Stimulated activated CD8-positive, alpha-beta memory T cell treated with anti-CD3 and anti-CD28 coated beads, Interleukin-4, amount 100 ng/mL, for 24 hours (primary cell): Measurements from ENCODE around the gene MFAP3L.

Source experiments
- DNase-seq: peaks from one replicate; pipeline ENCODE4 v3.0.0-alpha.2; 2020; ENCODE audit warnings: low read depth

Gene MFAP3L

DNA sequence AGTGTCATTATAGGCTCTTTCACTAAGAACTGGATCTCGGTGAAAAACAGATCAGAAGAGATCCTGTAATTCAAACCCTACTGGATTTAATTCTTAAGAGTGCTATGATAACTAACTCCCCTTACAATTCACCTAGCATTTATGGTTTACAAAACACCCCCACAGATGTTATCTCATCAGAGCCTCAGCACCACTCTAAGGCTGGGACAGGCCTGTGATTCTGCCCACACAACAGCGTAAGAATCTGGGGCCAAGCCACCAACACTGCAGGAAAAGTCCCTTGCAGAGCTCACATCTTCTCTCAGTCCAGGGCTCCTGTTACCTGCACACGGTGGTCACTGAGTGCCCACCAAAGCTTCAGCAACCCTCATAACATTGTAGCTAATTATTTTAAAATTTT, 8.9 kb downstream of the MFAP3L start:
- DNase-seq = no peak

DNA sequence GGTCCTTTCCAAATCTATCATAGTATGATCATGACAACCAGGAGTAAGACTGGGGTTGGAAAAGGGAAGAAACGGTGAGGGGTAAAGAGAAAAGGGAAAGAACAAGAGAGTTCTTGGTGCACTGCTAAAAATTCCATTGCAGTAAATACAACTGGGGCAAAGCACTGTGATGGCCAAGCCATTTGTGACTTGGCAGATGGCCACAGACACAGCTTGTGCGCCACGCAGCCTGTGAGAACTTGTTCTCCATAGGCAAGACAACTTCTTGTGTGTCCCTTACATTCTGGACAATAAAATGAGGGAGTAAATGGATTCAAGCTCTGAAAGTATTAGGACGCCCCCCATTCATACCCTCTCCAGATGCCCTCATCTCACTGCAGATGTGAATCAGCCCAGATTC, 10.9 kb downstream of the MFAP3L start:
- no peak for DNase-seq

DNA sequence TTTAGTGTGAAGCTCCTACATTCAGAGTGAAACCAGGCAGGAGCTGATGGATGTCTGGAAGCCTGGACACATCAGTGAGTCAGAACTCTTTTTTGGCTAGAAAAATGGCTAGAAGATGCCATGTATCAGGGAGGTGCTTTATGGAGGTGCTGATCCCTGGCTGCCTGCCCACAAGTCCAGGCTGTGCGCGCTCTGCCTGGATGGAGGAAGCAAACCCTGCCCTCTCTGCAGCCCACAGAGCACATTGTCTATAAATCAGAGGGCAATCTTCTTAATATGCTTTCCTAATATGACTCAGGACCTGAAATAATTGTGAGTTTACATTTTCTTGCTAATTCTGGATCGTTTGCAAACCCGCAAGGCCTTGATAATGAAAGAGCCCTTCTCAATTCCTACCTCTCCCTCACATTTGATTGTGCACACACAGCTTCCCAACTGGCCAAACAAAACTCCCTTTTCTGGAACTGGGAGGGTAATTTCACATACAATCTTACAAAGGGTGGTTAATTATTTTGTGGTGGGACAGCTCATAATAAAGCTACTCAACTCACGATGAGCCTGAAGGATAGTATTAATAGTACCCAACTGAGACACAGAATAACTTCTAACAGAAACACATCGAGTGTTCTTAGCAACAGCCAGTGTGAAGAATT, 11.7 kb downstream of the MFAP3L start:
- DNase-seq = no peak

DNA sequence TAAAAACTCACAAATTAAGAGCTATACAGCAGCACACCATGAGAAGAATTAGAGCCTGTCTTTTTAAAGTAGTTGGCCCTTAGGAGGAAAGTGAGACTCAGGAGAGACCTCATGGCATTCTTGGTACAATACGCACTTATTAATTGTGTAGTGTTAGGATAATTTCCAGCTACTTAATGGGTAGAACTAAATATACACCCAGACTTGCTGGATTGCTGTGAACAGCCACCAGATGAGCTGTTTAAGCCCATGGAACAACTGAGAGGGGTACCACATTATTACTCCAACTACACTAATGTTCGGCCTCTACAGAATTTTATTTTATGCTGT, 13.6 kb downstream of the MFAP3L start:
- no peak for DNase-seq

GRCh38 chr4:170011921-170012628, 14.1 kb downstream of the MFAP3L start:
- no peak for DNase-seq

GRCh38 chr4:170009291-170009690, 16.9 kb downstream of the MFAP3L start:
- no peak for DNase-seq

DNA sequence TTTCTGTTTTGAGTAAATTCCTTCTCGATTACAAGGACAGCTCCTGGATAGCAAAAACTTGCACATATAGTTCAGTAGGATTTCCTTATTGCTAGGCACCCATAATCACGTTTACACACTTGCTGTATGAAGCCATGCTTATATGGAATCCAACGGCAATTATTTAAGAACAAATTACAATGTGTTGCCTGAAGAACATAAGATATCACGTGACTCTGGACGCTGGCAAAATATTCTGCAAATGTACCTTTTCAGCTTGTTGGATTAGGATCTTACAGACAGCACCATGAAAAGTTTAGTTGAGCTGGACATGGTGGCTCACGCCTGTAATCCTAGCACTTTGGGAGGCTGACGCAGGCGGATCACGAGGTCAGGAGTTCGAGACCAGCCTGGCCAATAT, 17.4 kb downstream of the MFAP3L start:
- no peak for DNase-seq

GRCh38 chr4:170008371-170008770, 17.8 kb downstream of the MFAP3L start:
- no peak for DNase-seq

GRCh38 chr4:170007113-170007512, 19.1 kb downstream of the MFAP3L start:
- no peak for DNase-seq

- no peak for DNase-seq
Observed at GRCh38 chr4:170005472-170005871, 20.7 kb downstream of the MFAP3L start.

DNA sequence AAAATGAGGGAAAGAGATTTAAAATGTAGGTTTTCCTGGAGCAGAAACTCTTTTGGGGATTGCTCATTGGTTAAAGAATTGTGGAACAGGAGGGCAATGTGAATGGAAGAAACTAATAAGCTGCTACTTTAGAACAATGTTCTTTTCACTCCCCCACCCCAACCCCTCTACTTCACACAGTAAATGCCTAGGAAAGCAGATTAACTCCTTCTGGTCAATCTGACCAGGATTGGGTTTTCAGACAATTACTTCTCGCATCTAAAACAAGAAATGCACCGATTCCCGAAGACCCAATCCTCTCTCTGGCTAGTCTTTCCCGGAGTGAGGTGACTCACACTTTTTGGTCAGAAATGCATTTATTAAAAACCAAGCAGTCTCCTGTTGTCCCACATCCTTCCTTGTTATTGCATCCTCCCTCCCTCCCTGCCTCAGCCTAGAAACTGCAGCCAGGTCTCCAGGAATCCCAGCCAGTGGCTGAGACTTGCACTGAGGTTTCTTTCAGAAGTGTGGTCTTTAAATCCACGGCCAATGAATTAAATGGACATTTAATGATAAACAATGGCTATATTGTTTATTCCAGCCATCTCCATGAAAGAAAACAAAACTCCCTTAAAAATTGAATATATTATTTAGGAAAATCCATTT, 21.4 kb downstream of the MFAP3L start:
- no peak for DNase-seq

DNA sequence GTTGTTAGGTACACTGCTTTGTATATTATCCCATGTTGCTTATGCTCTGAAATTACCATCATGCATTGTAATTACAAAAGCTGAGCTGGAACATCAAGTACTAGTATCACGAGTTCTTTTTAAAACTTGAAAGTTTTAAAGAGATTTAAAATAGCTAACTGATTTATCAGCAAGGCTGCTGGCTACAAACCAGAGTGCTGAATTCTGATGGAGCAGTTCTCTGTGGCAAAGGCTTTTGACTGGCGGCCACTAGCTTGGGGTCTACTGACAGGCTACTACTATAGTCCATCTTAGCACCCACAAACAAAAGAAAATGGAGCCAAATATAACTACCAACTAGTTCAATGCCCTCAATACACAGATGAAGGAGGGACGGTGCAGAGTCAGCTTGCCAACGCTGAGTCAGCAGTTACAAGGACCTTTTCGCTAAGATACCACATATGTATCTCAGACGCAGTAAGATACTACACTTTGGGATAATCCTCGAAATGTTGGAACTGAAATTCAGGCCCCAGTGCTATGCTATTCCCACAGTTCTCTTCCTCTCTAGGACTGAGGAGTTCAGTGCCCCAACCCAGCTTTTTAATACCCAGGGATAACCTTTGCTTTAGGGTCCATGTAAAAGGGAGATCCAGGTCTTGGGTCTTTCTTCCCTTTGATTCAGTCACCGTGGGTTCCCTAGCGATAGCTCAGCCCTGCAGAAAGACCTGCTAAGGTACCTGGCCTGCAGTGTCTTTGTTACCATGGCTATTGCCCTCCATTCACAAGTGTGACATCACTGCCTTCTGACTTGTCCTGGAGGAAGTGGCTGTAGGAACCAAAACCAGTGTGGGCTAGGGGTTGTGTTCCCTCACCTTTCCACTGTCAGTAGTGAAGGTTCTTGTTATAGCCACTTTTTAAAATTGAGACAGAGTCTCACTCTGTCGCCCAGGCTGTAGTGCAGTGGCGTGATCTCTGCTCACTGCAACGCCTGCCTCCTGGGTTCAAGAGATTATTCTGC, 22.8 kb downstream of the MFAP3L start:
- DNase-seq = no peak

DNA sequence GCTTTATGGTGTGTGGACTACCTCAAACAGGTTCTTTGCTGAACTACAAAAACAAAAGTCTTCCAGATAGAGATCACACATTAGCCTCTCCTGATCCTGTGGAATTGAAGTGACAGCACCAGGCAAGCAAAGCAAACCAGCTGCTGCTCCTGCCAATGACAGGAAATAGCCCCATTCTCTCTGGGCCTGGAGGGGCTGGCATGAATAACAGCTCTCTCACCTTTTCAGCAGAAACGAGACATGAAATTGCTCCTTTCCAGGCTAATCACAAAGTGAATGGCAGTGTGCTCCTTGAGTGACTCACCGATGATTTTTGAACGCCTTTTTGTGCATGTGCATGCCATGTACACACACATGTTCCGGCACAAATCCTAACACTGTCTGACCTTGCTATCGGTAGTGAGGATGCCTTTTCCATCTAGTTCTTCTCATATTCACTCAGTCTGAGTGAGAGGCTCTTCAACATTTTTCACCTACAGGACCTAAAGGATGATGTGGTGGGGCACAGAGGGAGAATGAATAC, 24.4 kb downstream of the MFAP3L start:
- DNase-seq = no peak

DNA sequence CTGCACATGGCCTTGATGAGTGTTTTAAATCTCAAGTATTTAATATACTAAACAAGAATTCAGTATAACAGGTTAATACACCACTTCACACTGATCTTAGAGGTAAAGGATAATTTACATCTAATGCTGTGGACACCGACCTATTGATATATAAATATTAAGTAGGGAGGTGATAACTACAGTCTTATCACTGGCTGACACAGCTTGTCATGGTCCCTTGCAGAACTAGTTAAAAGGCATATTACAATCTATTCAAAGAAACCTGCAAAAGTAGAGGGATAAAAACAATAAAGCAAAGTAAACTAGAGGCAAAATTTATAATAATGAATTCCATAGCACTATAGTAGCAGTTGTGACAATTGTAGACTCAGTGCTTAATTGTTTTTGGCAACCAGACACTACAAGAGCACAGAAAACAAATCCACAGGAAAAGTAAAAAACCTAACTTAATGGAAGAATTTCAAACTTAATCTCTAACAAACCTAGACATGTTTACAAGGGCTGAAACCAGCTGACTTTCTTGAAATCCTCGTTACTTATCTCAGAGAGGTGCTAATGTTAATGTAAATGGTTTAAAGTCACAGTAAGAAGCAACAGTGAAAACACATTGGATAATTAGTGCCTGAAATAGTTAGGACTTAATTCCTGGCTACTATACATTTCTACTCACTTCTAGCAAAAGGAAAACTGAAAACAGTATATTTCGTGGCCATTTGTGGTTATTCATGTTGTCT, 25.0 kb downstream of the MFAP3L start:
- no peak for DNase-seq

- DNase-seq = no peak
Observed at GRCh38 chr4:169999923-170000322, 26.3 kb downstream of the MFAP3L start.

DNA sequence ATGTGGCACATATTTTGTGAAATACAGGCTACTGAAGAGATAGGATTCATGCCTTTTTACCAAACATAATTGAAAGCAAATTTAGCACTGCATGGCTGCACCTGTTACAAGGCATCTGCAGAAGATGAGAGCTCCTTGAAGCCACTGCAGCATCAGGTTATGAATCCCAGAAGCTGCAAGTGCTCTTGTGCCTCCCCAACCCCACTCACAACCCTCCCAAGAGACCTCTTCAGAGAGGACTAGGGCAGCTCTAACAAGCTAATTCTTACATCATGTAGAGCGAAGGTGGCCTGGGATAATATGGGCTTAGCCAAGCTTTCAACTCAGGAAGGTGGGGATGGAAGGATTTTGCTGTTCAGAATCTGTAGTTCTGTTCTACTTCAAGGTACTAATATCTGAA, 27.2 kb downstream of the MFAP3L start:
- no peak for DNase-seq

GRCh38 chr4:169996379-169997240, 29.6 kb downstream of the MFAP3L start:
- no peak for DNase-seq

DNA sequence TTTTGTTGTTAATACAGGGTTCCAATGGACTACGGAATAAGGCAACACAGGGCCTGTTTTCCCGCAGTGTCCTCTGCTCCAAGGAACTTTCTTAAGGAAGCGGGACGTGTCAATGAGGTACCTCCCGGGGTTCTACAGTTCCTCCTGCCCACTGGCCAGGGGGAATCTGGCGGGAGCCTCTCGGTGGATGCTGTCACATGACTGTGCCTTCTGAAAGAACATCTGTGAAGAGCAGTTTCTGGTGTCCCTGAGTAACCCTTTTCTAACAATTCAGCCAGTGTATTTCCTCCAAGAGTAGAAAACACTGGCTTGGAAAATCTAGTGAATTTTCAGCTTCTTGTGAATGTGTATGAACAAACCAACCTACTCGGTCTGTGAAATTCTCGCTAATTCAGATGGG, 32.7 kb downstream of the MFAP3L start:
- no peak for DNase-seq

DNA sequence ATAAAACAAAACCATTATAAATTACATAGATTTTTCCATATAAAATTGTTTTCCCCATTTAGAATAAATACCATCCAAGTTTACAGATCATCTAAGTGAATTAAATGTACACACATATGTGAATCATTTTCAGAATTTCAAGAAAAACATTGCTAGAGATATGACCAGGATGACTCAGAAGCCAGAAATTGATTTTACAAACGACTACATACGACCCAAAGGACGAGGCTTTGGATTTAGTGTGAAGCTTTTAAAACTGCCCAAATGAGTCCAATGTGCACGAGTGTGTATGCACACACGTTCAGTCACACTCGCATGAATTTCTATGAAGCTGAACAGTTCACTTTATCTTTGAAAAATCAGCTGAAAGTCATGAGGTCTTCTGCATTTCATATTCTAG, 37.9 kb downstream of the MFAP3L start:
- no peak for DNase-seq
